ENCODE data around the gene SYNJ2BP. TPM values are rescaled to one million over a fixed set of nuclear protein-coding genes. Genes with fewer than 3 reads are reported as not detected.
"Not testable (repeated sequence)": the region's sequence is repeated elsewhere in the genome, so short reads cannot be mapped to it uniquely, and the experiment has no call there.

SYNJ2BP gene, protein sequence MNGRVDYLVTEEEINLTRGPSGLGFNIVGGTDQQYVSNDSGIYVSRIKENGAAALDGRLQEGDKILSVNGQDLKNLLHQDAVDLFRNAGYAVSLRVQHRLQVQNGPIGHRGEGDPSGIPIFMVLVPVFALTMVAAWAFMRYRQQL
- total RNA-seq: 13.9 and 18.7 TPM in 2 replicates

GRCh38 chr14:70416725-70417349, at the start of gene SYNJ2BP:
Gene SYNJ2BP, minus strand, starts transcription at chr14:70417090. Its CDS starts 127 bp downstream, at chr14:70416963.
- peak; percentile 77 to 78 for DNase-seq (ENCODE audit: low read depth in 2 of 2)

- DNase-seq (ENCODE audit: low read depth in 2 of 2): no peak
Measured at GRCh38 chr14:70454731-70455130, 37.8 kb upstream of the SYNJ2BP start.

GRCh38 chr14:70451874-70452273, 35.0 kb upstream of the SYNJ2BP start, which contains the start of gene ADAM21:
Gene ADAM21, plus strand, starts transcription at chr14:70452174. Its CDS starts 5,326 bp downstream, at chr14:70457500.
- DNase-seq (ENCODE audit: low read depth in 2 of 2): no peak

DNA sequence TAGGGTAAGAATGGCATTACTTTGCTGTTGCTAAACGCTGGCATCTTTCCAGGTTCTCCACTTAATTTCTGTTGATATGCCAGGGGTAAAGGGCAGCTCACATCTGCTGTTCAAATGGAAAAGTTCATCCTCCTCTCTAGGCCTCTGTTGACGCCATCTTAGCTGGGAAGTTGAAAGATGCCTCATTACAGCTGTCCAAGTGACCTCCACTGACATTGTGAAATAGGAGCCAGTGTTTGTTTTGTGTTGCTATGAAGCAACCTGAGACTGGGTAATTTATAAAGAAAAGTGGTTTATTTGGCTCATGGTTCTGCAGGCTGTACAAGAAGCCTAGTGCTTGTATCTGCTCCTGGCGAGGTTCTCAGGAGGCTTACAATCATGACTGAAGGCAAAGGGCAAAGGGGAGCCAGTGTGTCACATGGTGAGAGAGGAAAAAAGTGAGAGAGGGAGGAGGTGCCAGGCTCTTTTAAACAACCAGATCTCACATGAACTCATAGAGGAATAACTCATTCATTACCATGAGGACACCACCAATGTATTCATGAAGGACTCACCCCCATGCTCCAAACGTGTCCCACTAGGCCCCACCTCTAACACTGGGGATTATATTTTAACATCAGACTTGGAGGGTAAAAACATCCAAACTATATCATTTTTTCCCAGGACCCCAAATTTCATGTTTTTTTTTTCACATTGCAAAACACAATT, 31.9 kb upstream of the SYNJ2BP start:
- peak; percentile 31 to 88 for DNase-seq (ENCODE audit: low read depth in 2 of 2)

DNA sequence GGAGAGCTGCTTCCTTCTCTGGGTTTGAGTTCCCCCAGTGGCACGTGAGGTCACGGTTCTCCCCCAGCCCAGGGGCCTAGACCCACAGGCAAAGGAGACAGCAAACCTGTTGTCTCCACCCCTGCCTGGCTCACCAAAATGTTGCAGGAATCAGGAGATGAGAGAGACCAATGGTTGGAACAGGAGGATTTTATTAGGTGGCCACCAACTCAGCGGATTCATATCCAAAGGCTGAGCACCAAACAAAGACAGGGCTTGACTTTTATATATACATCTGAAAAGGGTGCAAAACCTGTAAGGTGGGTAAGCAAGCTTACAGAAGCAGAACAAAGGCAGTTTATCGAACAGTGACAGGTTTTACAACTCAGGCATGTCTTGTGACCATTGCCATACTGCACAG, 25.9 kb upstream of the SYNJ2BP start:
- DNase-seq (ENCODE audit: low read depth in 2 of 2): peak; percentile 2

DNA sequence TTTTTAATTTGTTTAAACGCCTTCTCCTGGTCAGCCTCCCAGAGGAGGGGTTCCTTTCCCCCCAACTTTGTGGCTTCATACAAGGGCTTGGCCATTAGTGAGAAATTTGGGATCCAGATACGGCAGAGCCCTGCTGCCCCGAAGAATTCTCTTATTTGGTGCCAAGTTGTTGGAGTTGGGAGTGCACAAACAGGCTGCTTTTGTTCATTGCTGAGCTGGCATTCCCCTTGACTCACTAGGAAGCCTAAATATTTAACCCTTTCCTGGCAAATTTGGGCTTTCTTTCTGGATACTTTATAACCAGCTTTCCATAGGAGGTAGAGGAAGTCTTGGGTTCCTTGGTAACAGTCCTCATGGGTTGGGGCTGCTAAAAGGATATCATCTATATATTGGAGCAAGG, 24.8 kb upstream of the SYNJ2BP start:
- DNase-seq (ENCODE audit: low read depth in 2 of 2): no peak

DNA sequence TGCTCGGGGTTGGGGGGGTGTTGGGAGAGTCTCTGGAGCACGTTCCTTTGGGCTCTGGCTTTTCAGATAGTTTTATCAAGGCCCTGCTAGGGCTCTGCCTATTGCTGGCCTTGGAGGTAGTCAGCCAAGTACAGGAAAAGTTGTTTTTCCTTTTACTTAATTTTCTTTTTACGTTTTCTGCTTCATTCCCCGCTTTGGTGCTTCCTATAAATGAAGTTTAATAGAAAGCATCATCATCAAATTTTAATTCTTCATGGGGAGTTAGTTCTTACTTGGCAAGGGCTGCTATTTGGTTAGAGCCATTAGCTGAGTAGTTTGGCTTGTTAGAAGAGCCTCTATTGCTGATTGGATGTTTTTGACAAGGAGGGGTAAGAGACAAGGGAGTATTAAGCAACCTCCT, 20.0 kb upstream of the SYNJ2BP start:
- no peak for DNase-seq (ENCODE audit: low read depth in 2 of 2)

DNA sequence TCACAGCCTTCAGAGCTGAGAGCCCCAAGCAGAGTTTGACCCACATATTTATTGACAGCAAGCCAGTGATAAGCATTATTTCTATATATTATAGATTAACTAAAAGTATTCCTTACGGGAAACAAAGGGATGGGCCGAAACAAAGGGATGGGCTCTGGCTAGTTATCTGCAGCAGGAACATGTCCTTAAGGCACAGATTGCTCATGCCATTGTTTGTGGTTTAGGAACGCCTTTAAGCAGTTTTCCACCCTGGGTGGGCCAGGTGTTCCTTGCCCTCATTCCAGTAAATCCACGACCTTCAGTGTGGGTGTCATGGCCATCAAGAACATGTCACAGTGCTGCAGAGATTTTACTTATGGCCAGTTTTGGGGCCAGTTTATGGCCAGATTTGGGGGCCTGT, 9.7 kb upstream of the SYNJ2BP start:
- DNase-seq (ENCODE audit: low read depth in 2 of 2): not testable (repeated sequence)

GRCh38 chr14:70425354-70425753, 8.5 kb upstream of the SYNJ2BP start:
- no peak for DNase-seq (ENCODE audit: low read depth in 2 of 2)

GRCh38 chr14:70422538-70422937, 5.6 kb upstream of the SYNJ2BP start:
- DNase-seq (ENCODE audit: low read depth in 2 of 2): no peak

GRCh38 chr14:70419270-70419931, 2.5 kb upstream of the SYNJ2BP start:
- DNase-seq (ENCODE audit: low read depth in 2 of 2): not testable (repeated sequence)

- DNase-seq (ENCODE audit: low read depth in 2 of 2): peak in 1 of 2 donors; percentile 16
Measured at GRCh38 chr14:70416338-70416724, 559 bp downstream of the SYNJ2BP start.

GRCh38 chr14:70415788-70416187, 1.1 kb downstream of the SYNJ2BP start:
- no peak for DNase-seq (ENCODE audit: low read depth in 2 of 2)

DNA sequence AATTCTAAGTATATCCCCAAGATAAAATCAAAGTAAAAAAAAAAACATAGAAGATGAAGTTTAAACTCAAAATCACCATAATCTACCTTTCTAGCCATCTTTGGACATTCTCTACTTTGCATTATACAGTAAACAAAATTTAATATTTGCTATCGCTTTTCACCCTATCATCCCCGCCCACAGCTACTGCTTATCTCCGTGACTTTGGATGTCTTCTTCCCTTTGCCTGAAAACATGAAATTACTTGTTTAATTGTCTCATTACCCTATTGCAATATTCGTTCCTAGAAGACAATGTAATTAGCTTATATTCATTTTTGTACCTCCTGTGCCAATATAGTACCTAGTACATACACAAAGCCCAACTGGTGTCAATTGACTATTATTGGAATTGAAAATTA, 9.3 kb downstream of the SYNJ2BP start:
- DNase-seq (ENCODE audit: low read depth in 2 of 2): no peak

GRCh38 chr14:70406216-70406615, 10.7 kb downstream of the SYNJ2BP start:
- not testable (repeated sequence) for DNase-seq (ENCODE audit: low read depth in 2 of 2)

- peak in 1 of 2 donors; percentile 12 for DNase-seq (ENCODE audit: low read depth in 2 of 2)
Measured at GRCh38 chr14:70403335-70403734, 13.6 kb downstream of the SYNJ2BP start.

GRCh38 chr14:70401643-70402042, 15.2 kb downstream of the SYNJ2BP start:
- no peak for DNase-seq (ENCODE audit: low read depth in 2 of 2)

GRCh38 chr14:70398706-70399431, 18.0 kb downstream of the SYNJ2BP start:
- no peak for DNase-seq (ENCODE audit: low read depth in 2 of 2)

DNA sequence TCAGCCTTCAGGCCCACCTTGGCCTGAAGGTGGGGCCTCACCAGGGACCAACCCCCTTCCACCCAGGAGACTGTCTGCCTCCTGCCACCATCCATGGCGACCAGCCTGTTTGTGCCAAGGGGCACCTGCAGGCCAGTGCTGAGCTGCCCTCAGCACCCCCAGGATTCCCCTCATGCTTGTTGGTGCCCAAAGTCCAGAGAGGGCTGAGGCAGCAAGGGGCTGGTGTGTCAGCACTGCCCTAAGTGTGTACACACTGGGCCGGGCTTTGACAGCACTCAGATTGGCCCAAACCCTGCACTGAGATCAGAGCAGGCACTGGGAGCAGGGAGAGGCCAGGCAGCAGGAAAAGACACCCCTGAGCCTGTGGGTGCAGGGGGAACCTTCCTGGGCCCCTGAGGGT, 18.6 kb downstream of the SYNJ2BP start:
- DNase-seq (ENCODE audit: low read depth in 2 of 2): no peak

- DNase-seq (ENCODE audit: low read depth in 2 of 2): no peak
Measured at GRCh38 chr14:70397746-70398145, 19.1 kb downstream of the SYNJ2BP start.

DNA sequence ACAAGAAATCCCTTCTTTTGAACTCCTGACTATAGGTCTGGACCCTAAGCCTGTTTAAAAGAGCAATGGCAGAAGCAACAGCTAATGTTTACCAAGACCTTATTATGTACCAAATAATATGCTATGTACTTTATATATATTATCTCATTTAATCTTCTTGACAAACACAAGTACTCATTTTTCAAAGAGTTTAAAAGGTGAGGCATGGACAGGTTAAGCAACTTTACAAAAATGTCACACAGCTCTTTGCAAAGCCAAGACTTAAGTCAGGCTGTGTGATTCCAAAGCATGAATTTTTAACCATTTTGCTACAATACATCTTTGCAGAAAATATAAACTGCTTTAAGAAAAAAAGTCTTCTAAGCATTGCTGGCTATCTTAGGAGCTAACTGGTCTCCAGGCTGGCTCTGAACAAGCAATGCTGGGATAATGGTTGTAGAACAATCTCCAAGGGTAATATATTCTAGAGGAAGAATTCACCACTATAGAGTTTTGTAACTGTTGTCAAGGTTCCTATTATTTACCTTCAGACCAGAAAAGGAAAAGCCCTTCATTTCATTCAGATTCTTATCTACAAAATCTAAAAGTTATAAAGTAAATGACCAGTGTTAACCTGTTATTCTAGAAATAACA, 22.1 kb downstream of the SYNJ2BP start:
- DNase-seq (ENCODE audit: low read depth in 2 of 2): no peak

Data from lung microvascular endothelial cell (primary cell).